Measurements from ENCODE around the gene CDK17. TPM values are rescaled to one million over a fixed set of nuclear protein-coding genes. Genes with fewer than 3 reads are reported as not detected.

The CDK17 gene
- total RNA-seq, 1 experiment from 2014 or later, result 18.4 TPM

DNA sequence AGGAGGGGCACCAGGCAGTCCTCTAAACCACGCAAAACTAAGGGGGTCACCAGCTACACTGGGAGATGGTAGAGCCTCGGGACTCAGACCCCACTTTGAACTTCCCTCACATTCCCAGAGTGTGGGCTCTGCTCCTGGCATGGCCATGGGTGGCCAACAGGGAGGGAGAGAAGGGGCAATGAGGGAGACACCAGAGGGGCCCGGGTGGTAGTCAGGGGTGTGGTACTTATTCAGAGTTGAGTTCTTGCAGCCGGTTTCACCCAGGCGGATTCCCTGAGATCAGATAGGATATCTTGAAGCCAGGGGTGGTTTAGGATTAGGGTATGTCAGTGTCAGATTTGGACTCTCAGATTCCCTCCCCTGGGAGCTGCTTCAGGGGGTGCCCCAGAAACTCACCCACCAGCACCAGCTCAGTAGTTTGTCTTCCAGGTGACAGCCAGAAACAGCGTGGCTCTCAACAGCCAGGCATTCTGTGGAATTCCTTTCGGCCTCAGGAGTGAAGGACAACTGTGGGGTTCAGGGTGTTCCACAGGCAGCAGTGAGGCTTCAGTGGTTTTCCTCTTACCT, 150.0 kb downstream of the CDK17 start:
- H3K9me3 ChIP-seq, result no peaks in the 10 kb centered on the region
- no peaks in the 10 kb centered on the region for H3K27me3 ChIP-seq
- H3K36me3 ChIP-seq, result peaks cover 41% of the 10 kb centered on the region
- no peak overlapping the region for H3K4me3 ChIP-seq
- DNase-seq, result no peak

DNA sequence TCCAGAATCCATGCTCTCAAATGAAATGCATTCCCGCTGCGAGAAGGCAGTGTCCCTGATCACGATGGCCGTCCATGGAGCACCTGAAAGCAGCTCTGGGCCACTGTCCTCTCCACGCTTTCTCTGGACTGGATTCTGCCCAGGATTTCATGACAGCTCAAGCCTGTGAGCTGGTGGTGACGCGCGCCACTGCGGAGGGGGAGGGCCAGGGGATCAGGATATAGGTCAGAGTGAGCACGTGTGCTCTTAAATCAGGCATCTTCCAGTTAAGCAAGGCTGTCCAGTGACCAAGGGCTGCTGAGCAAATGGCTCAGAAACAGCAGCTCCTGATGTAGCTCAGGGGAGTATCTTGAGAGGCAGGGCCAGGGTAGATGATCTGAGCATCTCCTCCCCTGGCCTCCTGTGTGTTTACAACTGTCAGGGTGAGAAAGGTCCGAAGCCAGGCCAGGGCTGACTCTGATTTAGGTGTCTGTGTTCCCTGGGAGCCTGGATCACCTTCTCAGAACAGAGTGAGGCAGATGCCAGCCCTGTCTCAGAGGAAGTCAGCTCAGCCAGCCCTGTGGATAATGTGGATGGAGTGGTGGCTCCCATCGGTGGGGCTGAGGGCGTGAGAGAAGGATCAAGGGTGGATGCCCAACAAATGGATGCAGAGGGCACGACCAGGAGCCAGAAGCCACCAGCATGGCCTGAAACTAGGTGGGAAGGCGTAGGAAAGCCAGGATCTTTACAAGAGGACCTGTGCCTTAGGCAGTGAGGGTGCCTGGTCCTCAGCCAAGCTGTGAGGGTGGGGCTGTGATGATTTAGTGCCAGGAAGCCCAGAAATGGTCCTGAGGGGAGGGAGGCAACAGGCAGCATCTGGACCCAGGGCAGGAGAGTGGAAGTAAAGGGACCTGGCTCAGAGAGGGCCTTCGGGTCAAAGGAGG, 150.8 kb downstream of the CDK17 start:
- Histone ChIP-seq H3K36me3 (peaks cover 41% of the 10 kb centered on the region), H3K4me3 (no peak overlapping the region), H3K27me3 (no peaks in the 10 kb centered on the region), H3K9me3 (no peaks in the 10 kb centered on the region)
- DNase-seq, result no peak

DNA sequence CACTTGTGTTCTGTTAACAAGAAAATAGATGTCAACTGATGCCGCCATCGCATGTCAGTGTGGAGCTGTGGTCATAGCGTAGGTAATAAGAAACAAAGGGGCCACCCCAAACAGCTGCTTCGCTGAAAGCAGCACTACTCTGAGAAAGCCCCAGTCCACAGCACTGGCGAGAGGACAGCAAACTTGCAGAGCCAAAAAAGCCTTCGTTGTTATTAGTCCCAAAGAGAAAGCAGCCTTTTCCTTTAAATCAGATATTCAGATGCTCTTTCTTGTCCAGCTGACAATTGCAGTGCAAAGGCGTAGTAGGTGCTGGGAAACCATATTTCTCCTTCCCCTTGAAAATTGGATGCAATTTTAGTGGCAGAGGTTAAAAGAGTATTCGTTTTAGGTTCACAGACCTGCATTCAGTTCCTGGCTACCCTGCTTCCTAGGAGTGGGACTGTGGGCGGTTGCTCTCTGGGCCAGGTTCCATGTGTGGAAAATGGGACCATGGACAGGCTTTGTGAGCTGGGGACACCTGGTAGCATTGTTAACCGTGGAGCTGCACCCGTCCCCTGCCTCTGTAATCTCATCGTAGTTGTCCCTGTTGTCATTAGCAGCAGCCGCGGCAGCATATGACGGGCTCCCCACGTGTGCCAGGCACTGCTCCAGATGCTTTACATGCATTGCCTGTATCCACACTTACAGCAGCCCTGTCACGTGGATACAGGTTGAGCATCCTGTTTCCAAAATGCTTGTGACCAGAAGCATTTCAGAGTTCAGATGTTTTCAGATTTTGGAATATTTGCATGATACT, 151.9 kb downstream of the CDK17 start:
- no peak overlapping the region for H3K4me3 ChIP-seq
- DNase-seq, result no peak
- no peaks in the 10 kb centered on the region for H3K9me3 ChIP-seq
- H3K36me3 ChIP-seq, result peaks cover 39% of the 10 kb centered on the region
- H3K27me3 ChIP-seq, result no peaks in the 10 kb centered on the region

DNA sequence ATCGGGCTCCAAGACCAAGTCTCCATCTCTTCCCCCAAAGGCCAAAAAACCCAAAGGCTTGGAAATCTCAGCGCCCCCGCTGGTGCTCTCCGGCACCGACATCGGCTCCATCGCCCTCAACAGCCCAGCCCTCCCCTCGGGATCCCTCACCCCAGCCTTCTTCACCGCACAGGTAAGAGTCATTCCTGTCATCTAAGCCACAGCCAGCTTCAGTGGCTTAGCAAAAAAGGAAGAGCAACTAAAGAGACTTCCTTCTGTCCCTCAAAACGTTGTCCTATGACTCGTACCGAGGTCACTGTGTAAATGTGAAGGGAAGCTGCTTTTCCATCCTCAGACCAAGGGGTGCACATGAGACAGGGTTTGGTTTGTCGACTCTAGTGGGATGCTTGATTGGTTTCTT, 152.7 kb downstream of the CDK17 start:
- H3K36me3 ChIP-seq, result peaks cover 33% of the 10 kb centered on the region
- peak; percentile 51 for DNase-seq
- no peaks in the 10 kb centered on the region for H3K27me3 ChIP-seq
- no peak overlapping the region for H3K4me3 ChIP-seq
- no peaks in the 10 kb centered on the region for H3K9me3 ChIP-seq

DNA sequence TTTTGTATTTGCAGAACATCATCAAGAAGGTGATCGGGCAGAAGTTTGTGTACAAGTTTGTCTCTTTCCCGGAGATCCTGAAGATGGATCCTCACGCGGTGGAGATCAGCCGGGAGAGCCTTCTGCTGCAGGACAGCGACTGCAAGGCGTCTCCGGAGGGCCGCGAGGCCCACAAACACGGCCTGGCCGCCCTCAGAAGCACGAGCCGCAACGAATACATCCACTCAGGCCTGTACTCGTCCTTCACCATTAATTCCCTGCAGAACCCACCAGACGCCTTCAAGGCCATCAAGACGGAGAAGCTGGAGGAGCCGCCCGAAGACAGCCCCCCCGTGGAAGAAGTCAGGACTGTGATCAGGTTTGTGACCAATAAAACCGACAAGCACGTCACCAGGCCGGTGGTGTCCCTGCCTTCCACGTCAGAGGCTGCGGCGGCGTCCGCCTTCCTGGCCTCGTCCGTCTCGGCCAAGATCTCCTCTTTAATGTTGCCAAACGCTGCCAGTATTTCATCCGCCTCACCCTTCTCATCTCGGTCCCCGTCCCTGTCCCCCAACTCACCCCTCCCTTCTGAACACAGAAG, 153.2 kb downstream of the CDK17 start:
- H3K27me3 ChIP-seq, result no peaks in the 10 kb centered on the region
- H3K9me3 ChIP-seq, result no peaks in the 10 kb centered on the region
- DNase-seq, result no peak
- H3K36me3 ChIP-seq, result peaks cover 28% of the 10 kb centered on the region
- no peak overlapping the region for H3K4me3 ChIP-seq

DNA sequence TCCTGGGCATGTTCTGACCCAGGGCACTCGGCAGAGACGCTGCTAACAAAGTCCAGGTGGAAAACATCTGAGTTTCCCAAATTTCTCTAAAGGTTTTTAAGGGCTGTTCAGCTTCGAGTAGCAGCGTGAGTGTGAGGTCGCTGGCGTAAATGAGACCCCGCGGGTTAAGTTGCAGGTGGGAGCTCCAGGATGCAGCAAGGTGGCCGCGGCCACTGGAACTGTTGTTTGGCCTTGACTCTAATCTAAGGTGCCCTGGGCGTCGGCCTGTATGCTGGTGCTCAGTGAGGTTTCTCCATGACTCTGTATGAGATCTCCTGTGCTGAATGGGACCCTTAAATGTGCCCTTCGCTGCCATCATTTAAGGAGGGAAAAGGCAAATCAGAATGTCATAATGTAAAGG, 155.4 kb downstream of the CDK17 start:
- Histone ChIP-seq H3K27me3 (no peaks in the 10 kb centered on the region), H3K36me3 (peaks cover 24% of the 10 kb centered on the region), H3K4me3 (no peak overlapping the region), H3K9me3 (no peaks in the 10 kb centered on the region)
- DNase-seq, result no peak

DNA sequence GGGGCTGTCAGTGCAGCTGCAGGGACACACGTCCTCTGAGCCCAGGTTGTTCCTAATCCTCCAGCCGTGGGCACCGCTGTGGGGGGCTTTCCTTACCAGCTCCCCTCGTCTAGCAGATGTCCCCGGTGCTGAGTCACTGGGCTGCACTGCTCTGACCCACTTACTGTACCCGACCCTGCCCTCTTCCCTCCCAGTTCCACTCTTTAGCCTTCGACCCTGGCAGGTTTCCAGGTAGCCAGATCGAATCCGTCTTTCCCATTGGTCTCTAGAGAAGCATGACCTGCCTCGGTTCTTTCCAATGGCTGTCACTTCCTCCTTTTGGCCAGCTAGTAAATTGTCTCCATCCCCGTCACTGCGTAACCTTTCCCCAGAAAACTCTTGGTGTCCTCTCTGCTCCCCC, 157.6 kb downstream of the CDK17 start:
- no peak for DNase-seq
- Histone ChIP-seq H3K9me3 (no peaks in the 10 kb centered on the region), H3K27me3 (no peaks in the 10 kb centered on the region), H3K4me3 (no peak overlapping the region), H3K36me3 (peaks cover 9% of the 10 kb centered on the region)

DNA sequence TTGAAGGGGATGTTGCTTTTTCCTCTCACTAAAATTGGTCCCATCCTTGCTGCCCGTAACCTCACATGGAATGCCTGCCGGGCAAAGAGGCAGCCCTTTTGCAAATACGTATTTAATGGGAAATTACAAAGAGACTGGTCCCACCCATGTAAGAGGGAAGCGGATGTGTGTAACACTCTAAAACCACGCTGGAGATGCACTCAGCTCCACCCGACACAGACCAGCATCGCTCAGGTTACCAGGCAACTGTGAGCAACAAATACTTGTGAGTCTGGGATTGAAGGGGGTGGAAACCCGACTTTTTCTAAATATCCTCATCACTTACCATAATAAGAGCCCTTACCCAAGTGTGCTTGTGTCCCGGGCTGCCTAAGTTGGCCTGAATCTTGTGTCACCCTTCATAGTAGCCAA, 158.4 kb downstream of the CDK17 start:
- Histone ChIP-seq H3K27me3 (no peaks in the 10 kb centered on the region), H3K36me3 (peaks cover 4% of the 10 kb centered on the region), H3K9me3 (no peaks in the 10 kb centered on the region), H3K4me3 (no peak overlapping the region)
- no peak for DNase-seq

DNA sequence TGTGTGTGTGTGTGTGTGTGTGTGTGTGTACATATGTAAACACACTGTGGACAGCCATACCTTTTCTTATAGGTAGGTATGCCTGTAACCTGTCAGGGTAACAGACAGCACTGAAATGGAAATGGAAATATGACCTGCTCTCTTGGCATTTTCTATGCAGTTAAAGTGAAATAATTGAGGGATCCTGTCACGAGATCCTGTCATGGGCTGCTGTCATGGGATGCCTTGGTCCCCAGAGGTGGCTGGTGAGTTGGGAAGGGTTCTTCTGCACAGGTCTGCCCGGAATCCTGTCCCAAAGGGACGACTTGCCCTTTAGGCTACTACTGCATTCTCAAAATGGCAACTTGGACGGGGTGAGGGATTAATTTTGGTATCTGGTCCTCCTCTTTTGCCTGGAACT, 158.8 kb downstream of the CDK17 start:
- Histone ChIP-seq H3K4me3 (no peak overlapping the region), H3K9me3 (no peaks in the 10 kb centered on the region), H3K27me3 (no peaks in the 10 kb centered on the region), H3K36me3 (peaks cover 4% of the 10 kb centered on the region)
- DNase-seq, result no peak

DNA sequence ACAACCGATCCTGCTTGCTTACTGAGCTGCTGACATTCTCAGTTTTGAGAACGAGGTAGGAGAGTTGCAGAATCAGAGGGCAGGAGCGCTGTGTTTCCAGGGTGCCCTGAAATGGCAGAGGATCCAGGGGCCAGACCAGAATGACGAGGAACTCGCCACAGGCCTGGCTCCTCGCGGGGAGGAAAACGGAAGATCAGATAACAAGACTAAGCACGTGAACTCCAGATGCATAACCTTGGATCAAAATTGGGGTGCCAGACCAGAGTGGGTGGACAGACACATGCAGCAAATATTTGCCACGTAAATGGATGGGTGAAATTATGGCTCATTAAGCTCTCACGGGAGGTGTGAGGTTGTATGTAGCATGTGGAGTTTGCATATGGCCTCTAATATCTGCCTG, 159.6 kb downstream of the CDK17 start:
- H3K27me3 ChIP-seq, result no peaks in the 10 kb centered on the region
- no peaks in the 10 kb centered on the region; the same call in 1 of the 2 replicates for H3K36me3 ChIP-seq
- no peak for DNase-seq
- no peak overlapping the region for H3K4me3 ChIP-seq
- H3K9me3 ChIP-seq, result no peaks in the 10 kb centered on the region

DNA sequence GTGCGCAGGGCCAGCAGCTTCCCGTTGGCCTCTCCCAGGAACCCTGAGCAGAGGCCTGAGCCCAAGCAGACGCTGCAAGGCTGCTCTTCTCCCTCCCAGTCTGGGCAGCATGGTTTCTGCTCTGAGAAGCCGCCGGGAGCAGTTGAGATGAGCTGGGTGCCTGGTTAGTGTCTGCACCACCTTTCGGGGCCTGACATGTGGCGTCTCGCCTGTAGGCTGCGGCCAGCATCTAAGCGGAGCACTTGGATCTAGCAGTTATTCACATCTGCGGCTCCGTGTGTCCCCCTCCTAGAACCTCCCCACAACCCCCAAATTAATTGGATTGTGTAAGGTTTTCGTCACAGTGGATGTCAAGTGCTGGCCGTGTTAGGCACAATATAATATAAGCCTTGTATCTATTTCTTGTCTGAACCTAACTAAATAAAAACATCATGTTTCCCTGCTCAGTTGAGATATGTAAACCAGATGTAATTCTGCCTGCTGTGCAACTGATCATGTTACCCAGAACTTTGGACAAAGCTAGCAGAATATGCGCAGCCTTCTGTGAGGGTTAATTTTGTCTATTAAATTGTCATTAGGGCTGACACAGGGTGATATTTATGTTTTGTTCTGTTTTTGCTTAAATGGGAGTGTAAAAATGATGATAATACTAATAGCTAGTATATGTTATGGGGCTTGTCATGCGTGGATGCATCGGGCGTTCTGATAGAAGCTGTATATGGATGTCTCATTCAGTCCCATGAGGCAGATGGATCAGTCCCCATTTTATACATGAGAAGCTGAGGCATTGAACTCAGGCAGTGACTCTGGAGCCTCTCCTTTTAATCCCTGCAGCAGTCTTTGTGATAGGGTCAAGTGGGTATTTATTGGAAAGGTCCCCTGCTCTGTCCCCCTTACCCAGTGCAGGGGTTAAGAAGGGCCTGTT, 160.3 kb downstream of the CDK17 start:
- Histone ChIP-seq H3K9me3 (no peaks in the 10 kb centered on the region), H3K4me3 (no peak overlapping the region), H3K27me3 (no peaks in the 10 kb centered on the region), H3K36me3 (no peaks in the 10 kb centered on the region; the same call in 1 of the 2 replicates)
- DNase-seq, result no peak

DNA sequence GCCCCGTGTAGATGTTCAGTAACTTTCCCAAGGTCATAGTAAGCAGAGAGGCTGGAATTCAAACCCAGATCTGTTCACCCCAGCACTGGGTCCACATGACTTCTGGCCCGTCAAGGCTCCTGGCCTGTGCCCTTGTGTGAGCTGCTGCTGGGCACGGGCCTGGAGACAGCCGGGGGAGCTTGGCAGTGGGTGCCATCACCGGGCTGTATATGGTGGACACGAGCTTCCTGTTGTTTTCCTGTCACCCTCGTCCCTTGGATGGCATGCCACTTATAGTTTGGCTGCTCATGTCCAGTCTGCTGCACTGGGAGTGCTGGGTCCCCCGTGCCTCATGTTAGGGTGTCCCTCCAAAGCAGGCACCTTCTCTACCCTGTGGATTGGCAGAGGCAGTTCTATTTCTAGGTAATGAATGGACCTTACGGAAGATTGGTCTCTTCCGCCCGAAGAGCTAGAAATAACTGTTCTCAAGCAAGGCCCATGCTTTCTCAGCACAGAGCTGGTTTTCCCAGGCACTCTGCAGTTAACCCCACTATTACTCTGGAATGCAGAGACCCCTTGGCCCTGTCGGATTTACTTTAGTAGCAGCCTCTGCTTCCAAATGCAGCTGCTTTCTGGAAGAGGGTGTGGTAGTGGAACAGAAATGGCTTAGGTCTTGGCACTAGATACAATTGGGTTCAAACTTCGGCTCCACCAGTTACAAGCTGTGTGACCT, 161.7 kb downstream of the CDK17 start:
- H3K27me3 ChIP-seq, result no peaks in the 10 kb centered on the region
- DNase-seq, result no peak
- no peaks in the 10 kb centered on the region for H3K9me3 ChIP-seq
- H3K36me3 ChIP-seq, result no peaks in the 10 kb centered on the region; the same call in 1 of the 2 replicates
- H3K4me3 ChIP-seq, result no peak overlapping the region

DNA sequence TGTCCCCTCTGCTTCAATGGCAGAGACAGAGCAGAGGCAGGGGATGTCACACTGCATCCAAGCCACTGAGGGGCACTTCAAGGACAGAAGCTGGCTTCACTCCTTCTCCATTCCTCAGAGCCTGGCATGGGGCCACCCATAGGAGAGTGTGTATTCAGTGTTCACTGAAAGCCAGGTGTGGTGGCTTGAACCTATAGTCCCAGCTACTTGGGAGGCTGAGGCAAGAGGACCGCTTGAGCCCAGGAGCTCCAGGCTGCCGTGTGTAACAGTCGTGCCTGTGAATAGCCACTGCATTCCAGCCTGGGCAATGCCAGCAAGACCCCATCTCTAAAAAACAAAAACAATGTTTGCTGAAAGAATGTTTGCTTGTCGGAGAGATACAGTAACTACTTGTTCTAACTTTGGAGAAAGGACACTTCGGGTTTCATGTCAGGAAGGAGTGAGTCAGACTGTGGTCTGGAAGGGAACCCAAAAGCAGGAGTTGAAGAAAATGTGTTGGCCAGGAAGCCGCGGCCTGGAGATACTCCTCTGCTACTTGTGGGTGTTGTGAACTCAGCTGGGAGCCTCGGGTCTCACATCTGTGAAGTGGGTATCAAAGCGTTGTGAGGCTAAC, 162.7 kb downstream of the CDK17 start:
- DNase-seq, result peak; percentile 91
- H3K9me3 ChIP-seq, result no peaks in the 10 kb centered on the region
- H3K27me3 ChIP-seq, result no peaks in the 10 kb centered on the region
- H3K36me3 ChIP-seq, result no peaks in the 10 kb centered on the region; the same call in 1 of the 2 replicates
- no peak overlapping the region for H3K4me3 ChIP-seq

DNA sequence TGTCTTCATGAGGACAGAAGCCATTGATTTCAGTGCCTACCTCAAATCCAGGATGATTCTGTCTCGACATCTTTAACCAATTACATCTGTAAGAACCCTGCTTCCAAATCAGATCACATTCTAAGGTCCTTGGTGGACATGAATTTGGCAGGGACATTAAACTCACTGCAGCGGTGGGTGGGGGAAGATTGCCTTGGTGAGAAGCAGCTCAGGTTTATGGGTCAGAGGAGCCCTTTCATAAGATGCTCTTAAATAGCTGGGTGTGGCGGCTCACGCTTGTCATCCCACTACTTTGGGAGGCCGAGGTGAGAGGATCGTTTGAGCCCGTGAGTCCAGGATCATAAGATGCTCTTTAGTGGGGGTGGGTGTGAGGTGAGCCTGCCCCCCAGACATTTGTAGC, 163.2 kb downstream of the CDK17 start:
- no peaks in the 10 kb centered on the region for H3K27me3 ChIP-seq
- no peak for DNase-seq
- no peaks in the 10 kb centered on the region for H3K9me3 ChIP-seq
- H3K4me3 ChIP-seq, result no peak overlapping the region
- H3K36me3 ChIP-seq, result no peaks in the 10 kb centered on the region; the same call in 1 of the 2 replicates

DNA sequence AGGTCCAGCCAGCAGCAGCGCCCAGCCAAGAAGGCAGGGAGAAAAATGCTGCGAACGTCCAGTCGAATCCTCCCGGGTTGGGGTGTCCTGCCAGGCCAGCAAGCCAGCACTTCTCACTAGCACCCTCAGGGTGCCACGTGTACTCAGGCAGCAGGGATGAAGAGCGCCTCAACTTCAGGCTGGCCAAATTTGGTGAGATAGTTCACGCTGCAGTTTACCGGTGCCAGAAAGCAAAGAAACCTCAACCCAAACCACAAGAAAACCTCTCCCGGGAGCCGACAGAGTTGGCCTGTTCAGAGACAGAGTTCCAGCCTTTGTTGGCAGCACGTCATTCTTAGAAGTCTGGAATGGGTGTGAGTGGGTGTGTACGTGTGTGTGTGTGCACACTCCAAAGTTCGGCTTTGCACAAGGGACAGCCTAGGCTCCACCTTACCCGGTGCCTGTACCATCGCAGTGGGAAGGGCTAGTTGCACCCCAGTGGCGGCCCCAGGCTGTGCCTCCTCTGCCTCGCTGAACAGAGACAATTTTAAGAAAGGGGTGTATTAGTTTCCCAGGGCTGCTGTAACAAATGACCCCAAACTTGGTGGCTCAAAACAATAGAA, 163.9 kb downstream of the CDK17 start:
- H3K4me3 ChIP-seq, result no peak overlapping the region
- DNase-seq, result peak; percentile 91
- H3K36me3 ChIP-seq, result no peaks in the 10 kb centered on the region; the same call in 1 of the 2 replicates
- no peaks in the 10 kb centered on the region for H3K9me3 ChIP-seq
- H3K27me3 ChIP-seq, result no peaks in the 10 kb centered on the region
